Endothelial cell of umbilical vein (primary cell): ENCODE measurements around the gene KCNJ5. TPM values are rescaled to one million over a fixed set of nuclear protein-coding genes. Genes with fewer than 3 reads are reported as not detected.

Source experiments
- BruUV-seq: library from RNA; stranded (reverse); fragments of 400-500 nt; replicated peaks from 2 replicates; lab custom pipeline; 2021; lab: Mats Ljungman, UMichigan
- CTCF ChIA-PET: fragments of 300-600, 350-600 bp; sonication (Branson Sonifier 250); formaldehyde crosslinking; loops from one replicate; lab custom pipeline; 2021; ENCODE audit warnings: antibody characterized with exemption, inconsistent platforms; lab: Charles Lee
- POLR2A ChIA-PET: fragments of 300-600, 350-600 bp; sonication (Branson Sonifier 250); formaldehyde crosslinking; loops from one replicate; lab custom pipeline; 2021; ENCODE audit warnings: antibody characterized with exemption, inconsistent platforms; lab: Charles Lee
- DNase-seq: peaks from one replicate; pipeline ENCODE4 v3.0.0-alpha.2; 2011; ENCODE audit warnings: low read depth, low spot score
- FAIRE-seq: peaks from 2 replicates; lab custom pipeline; 2011; peaks lifted over from hg19 to GRCh38; lab: Jason Lieb, UNC
- H2AFZ ChIP-seq: 2 replicates; pipeline ENCODE4 v1.6.0; 2012; ENCODE audit warnings: low read depth, low read length, control low read depth, inconsistent platforms
- H3K27ac ChIP-seq: 2 replicates; pipeline ENCODE4 v1.5.1; 2011; ENCODE audit warnings: low read depth, mild to moderate bottlenecking, control low read depth, low read length, moderate library complexity; ENCODE audit not compliant: insufficient read depth
- H3K27me3 ChIP-seq, 2 experiments: 2 replicates each; pipeline versions ENCODE4 v1.6.0 to v1.6.1; 2011; ENCODE audit warnings: low read length in 2 of 2, mixed read lengths in 1 of 2; ENCODE audit not compliant: control insufficient read depth in 2 of 2, insufficient read depth in 2 of 2
- H3K36me3 ChIP-seq, 2 experiments: 2 replicates in 1 of 2; 3 replicates in 1 of 2; pipeline ENCODE4 v1.5.1; 2011; ENCODE audit warnings: low read length in 2 of 2, mild to moderate bottlenecking in 1 of 2, moderate library complexity in 1 of 2; ENCODE audit not compliant: control insufficient read depth in 2 of 2, insufficient read depth in 2 of 2; ENCODE audit errors: extremely low read depth in 1 of 2
- H3K4me1 ChIP-seq: 3 replicates; pipeline ENCODE4 v1.5.1; 2011; ENCODE audit warnings: mild to moderate bottlenecking, low read length; ENCODE audit not compliant: control insufficient read depth, insufficient read depth; ENCODE audit errors: extremely low read depth
- H3K4me2 ChIP-seq: 2 replicates; pipeline ENCODE4 v1.6.1; 2011; ENCODE audit warnings: low read length, control low read depth, mixed read lengths; ENCODE audit not compliant: insufficient read depth
- H3K4me3 ChIP-seq, 3 experiments: fragments of 200-600 bp in 1 of 3; sonication (generic), shearing (Covaris generic) in 1 of 3; replicated peaks in 1 of 3; 2 replicates each; pipeline ENCODE4 v1.5.1; 2011 to 2016; ENCODE audit warnings: control low read depth in 3 of 3, low read length in 3 of 3, mild to moderate bottlenecking in 2 of 3, inconsistent platforms in 1 of 3, low read depth in 1 of 3, moderate library complexity in 1 of 3; ENCODE audit not compliant: insufficient read depth in 1 of 3
- H3K79me2 ChIP-seq: 2 replicates; pipeline ENCODE4 v1.6.0; 2012; ENCODE audit warnings: low read length, inconsistent platforms; ENCODE audit not compliant: control insufficient read depth, insufficient read depth
- H3K9ac ChIP-seq: replicated peaks from 2 replicates; pipeline ENCODE3; 2011; ENCODE audit warnings: low read length, control low read depth; ENCODE audit not compliant: insufficient read depth; ENCODE audit errors: extremely low read depth
- H3K9me1 ChIP-seq: replicated peaks from 3 replicates; pipeline ENCODE4 v1.6.0; 2011; ENCODE audit warnings: mild to moderate bottlenecking, low read length; ENCODE audit not compliant: control insufficient read depth, insufficient read depth; ENCODE audit errors: extremely low read depth
- H3K9me3 ChIP-seq: replicated peaks from 2 replicates; pipeline ENCODE4 v1.5.1; 2012; ENCODE audit warnings: low read length, inconsistent platforms; ENCODE audit not compliant: control insufficient read depth, insufficient read depth
- H4K20me1 ChIP-seq: replicated peaks from 2 replicates; pipeline ENCODE3; 2011; ENCODE audit warnings: mild to moderate bottlenecking, low read length; ENCODE audit not compliant: control insufficient read depth, insufficient read depth; ENCODE audit errors: extremely low read depth
- CTCF ChIP-seq, 2 donors: IDR thresholded peaks; 1 replicate in 1 of 2; 2 replicates in 1 of 2; pipeline ENCODE4 v1.5.1; 2011; ENCODE audit warnings: low read length in 2 of 2, mild to moderate bottlenecking in 2 of 2, moderate library complexity in 2 of 2, control low read depth in 1 of 2, inconsistent platforms in 1 of 2, low read depth in 1 of 2; ENCODE audit not compliant: insufficient read depth in 1 of 2; ENCODE audit errors: extremely low read depth in 1 of 2
- EZH2 ChIP-seq: IDR thresholded peaks from 2 replicates; pipeline ENCODE4 v1.6.1; 2012; ENCODE audit warnings: borderline replicate concordance, low read depth, mild to moderate bottlenecking, moderate library complexity, low read length, inconsistent platforms; ENCODE audit not compliant: severe bottlenecking
- FOS ChIP-seq: IDR thresholded peaks from 2 replicates; pipeline ENCODE4 v1.6.1; 2011; ENCODE audit warnings: mild to moderate bottlenecking, low read length, moderate library complexity, borderline replicate concordance; ENCODE audit not compliant: insufficient read depth
- GATA2 ChIP-seq: IDR thresholded peaks from 2 replicates; pipeline ENCODE4 v1.7.0; 2011; ENCODE audit warnings: low read depth, mild to moderate bottlenecking, moderate library complexity, mixed read lengths, low read length; ENCODE audit not compliant: insufficient read length, insufficient read depth
- JUN ChIP-seq: IDR thresholded peaks from 2 replicates; pipeline ENCODE4 v1.6.1; 2011; ENCODE audit warnings: borderline replicate concordance, low read depth; ENCODE audit not compliant: insufficient read length, insufficient read depth
- MAX ChIP-seq: IDR thresholded peaks from 2 replicates; pipeline ENCODE4 v1.6.1; 2011; ENCODE audit not compliant: insufficient read depth, insufficient read length
- MYC ChIP-seq: IDR thresholded peaks from one replicate; pipeline ENCODE4 v1.6.1; 2011; ENCODE audit warnings: mild to moderate bottlenecking, low read depth, low read length
- POLR2A ChIP-seq: IDR thresholded peaks from 2 replicates; pipeline ENCODE4 v1.6.1; 2012; ENCODE audit warnings: low read depth, mild to moderate bottlenecking, control low read depth, low read length
- POLR2AphosphoS5 ChIP-seq: IDR thresholded peaks from 2 replicates; pipeline ENCODE4 v1.6.1; 2012; ENCODE audit warnings: low read depth, mild to moderate bottlenecking, control low read depth, low read length, moderate library complexity; ENCODE audit not compliant: insufficient read depth
- dilution Hi-C: fragments of 300-500 bp; cut with MboI; formaldehyde crosslinking; loops from one replicate; pipeline ENCODE4 v1.15.0; 2019; ENCODE audit warnings: low sequenced_read_pairs; ENCODE audit not compliant: extremely low pct_ligation_motif_present
- intact Hi-C: fragments of 100-400 bp; cut with micrococcal nuclease; formaldehyde crosslinking; loops from one replicate; pipeline ENCODE4 v1.10.0; 2022
- polyA plus RNA-seq, 4 experiments: library from polyadenylated mRNA; depleted of rRNA in 3 of 4; stranded (reverse) in 3 of 4; unstranded in 1 of 4; fragments of >200 nt; gene quantifications; 2 replicates each; pipeline versions ENCODE4 v1.2.1 to v1.2.3, GENCODE V29; 2011 to 2012; ENCODE audit warnings: missing spikeins in 1 of 4
- total RNA-seq: library from RNA; stranded (reverse); gene quantifications from 2 replicates; pipeline ENCODE4 v1.2.3, GENCODE V29; 2021

Gene KCNJ5
- total and polyA plus RNA-seq, 2 donors (not counting 3 experiments of a cell fraction or from before 2014, with no cell fraction given): 0.13 TPM; not detected in 1

GRCh38 chr11:128900468-128900867 lies 9.3 kb downstream of the KCNJ5 start:
- no peaks in the 10 kb centered on the region for H3K79me2 ChIP-seq
- no TSS peak for BruUV-seq
- no peaks in the 10 kb centered on the region for H4K20me1 ChIP-seq
- dilution Hi-C loops (no loop called here), intact Hi-C loops (no loop called here)
- no peak overlapping the region for H3K4me2 ChIP-seq
- no peak for FAIRE-seq
- no peak for TF ChIP-seq EZH2
- no peak for TF ChIP-seq MAX
- TF ChIP-seq GATA2: no peak
- TF ChIP-seq MYC: no peak
- TF ChIP-seq FOS: no peak
- TF ChIP-seq CTCF (IDR thresholded peaks at IDR 0.05; ENCODE audit: extremely low read depth in 1 of 2, insufficient read depth in 1 of 2, low read depth in 1 of 2, low read length in 2 of 2): no peak
- TF ChIP-seq JUN: no peak
- no peak for TF ChIP-seq POLR2A
- no peak for TF ChIP-seq POLR2AphosphoS5
- H3K27me3 ChIP-seq: peaks cover 23 to 24% of the 10 kb centered on the region in 2 experiments
- H3K9me1 ChIP-seq: no peaks in the 10 kb centered on the region
- H3K36me3 ChIP-seq: no peaks in the 10 kb centered on the region
- no peak overlapping the region for H2AFZ ChIP-seq
- CTCF ChIA-PET: interaction anchor here (10.7 kb wide), 1 partner anchor 14 kb away, joined by 141 read pairs; no protein-coding TSS in a partner anchor
- H3K9me3 ChIP-seq: no peaks in the 10 kb centered on the region
- H3K27ac ChIP-seq: no peak overlapping the region
- no peak overlapping the region for H3K9ac ChIP-seq
- H3K4me1 ChIP-seq: no peaks in the 10 kb centered on the region
- H3K4me3 ChIP-seq: no peak overlapping the region
- no peak for DNase-seq
- POLR2A ChIA-PET: no interaction called here
